ENCODE results near the gene SLC25A6.

Gene SLC25A6

GRCh38 chrX:1400742-1401471 is 9.0 kb upstream of the SLC25A6 start:
- H3K4me3 ChIP-seq (replicated peaks; ENCODE audit: low read depth, low read length), result no peak overlapping the region
- TF ChIP-seq CTCF (IDR thresholded peaks at IDR 0.05; ENCODE audit: low read depth, low read length, missing control alignments), result no peak
- DNase-seq (ENCODE audit: extremely low read depth, low read depth), result no peak

GRCh38 chrX:1400049-1400448 is 8.1 kb upstream of the SLC25A6 start:
- TF ChIP-seq CTCF (IDR thresholded peaks at IDR 0.05; ENCODE audit: low read depth, low read length, missing control alignments), result no peak
- no peak overlapping the region for H3K4me3 ChIP-seq (replicated peaks; ENCODE audit: low read depth, low read length)
- DNase-seq (ENCODE audit: extremely low read depth, low read depth), result no peak

DNA sequence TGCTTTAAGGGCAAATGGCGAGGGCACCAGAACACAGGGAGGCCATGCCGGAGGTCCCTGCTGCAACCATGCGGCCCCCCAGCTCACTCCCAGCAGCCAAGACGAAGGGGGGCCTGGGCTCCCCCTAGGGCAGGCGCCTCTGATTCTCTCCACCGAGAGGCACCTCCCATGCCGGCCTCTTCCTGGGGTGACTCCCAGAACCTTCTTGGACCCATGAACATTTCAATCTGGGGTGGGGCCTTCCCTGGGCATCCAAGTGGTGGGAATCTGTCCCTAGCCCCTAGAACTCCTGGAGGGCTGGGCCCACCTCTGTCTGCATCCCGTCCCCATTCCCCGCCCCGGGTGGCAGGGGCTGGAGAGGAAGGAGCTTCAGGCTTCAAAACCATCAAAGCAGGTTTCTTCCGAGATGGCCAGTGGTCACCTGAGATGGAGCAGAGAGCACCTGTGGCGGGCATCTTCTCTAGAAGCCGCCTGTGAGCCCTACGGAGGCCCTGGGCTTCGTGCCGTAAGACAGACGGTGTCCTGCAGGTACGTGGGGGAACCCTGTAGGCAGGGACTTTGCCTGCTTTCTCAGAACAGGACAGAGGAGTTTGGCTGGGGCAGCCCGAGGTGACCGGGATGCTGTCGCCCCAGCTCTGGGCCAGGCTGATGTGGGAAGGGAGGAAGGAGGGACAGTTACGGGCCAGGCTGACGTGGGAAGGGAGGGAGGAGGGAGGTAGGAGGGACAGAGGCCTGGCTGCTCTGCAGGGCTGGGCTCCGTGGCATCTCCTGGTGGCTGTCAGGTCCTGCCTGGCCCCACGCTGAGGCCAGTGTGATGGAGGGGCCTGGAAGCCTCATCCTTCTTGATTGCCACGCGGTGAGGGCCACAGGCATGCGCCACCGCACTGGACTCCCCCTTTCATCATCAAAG is 6.8 kb upstream of the SLC25A6 start:
- no peak overlapping the region for H3K4me3 ChIP-seq (replicated peaks; ENCODE audit: low read depth, low read length)
- no peak for TF ChIP-seq CTCF (IDR thresholded peaks at IDR 0.05; ENCODE audit: low read depth, low read length, missing control alignments)
- DNase-seq (ENCODE audit: extremely low read depth, low read depth), result no peak

DNA sequence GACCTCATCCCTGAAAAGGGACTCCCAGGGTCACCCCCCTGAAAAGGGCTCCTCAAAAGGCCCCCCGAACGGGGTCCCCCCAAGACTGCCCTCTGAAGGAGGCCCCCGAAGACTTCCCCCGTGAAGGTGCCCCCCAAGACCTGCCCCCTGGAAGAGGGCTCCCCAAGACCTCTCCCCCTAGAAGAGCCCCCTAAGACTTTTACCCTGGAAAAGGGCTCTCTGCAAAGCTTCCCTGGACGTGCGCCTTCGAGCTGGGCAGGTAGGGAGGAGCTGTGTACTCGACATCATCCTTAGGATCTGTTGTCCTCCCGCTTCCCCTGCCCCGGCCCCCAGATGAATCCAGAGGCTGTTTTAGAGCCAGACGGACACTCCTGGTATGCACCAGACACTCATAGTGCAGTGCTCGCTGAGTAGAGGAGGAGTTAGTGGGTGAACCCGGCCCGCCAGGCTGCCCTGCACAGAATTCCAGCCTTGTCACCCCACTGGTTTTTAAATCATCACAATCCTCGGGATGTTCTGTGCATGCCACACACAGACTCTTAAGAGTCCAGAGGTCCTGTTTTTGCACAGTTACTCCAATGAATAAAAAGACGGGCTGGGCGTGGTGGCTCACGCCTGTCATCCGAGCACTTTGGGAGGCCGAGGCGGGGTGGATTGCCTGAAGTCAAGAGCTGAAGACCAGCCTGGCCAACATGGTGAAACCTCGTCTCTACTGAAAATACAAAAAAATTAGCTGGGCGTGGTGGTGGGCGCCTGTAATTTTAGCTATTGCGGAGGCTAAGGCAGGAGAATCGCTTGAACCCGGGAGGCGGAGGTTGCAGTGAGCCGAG is 5.7 kb upstream of the SLC25A6 start:
- DNase-seq (ENCODE audit: extremely low read depth, low read depth), result no peak
- H3K4me3 ChIP-seq (replicated peaks; ENCODE audit: low read depth, low read length), result no peak overlapping the region
- TF ChIP-seq CTCF (IDR thresholded peaks at IDR 0.05; ENCODE audit: low read depth, low read length, missing control alignments), result no peak

DNA sequence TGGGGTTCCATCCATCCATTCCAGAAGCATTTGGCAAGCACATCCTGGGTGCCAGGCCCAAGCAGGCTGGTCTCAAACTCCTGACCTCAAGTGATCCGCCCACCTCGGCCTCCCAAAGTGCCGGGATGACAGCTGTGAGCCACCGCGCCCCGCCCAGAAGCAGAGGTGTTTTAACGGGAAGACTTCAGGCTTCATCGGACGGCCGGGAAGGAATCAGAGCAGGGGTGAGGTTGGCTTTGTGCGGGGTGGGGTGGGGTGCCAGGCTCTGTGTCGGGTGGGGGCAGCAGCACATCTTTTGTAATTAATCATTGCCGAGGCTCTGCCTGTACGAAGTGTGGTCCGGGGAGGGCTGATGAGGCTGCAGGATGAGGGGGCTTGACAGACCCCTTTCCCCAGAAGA is 5.1 kb upstream of the SLC25A6 start:
- TF ChIP-seq CTCF (IDR thresholded peaks at IDR 0.05; ENCODE audit: low read depth, low read length, missing control alignments), result no peak
- H3K4me3 ChIP-seq (replicated peaks; ENCODE audit: low read depth, low read length), result no peak overlapping the region
- no peak for DNase-seq (ENCODE audit: extremely low read depth, low read depth)

DNA sequence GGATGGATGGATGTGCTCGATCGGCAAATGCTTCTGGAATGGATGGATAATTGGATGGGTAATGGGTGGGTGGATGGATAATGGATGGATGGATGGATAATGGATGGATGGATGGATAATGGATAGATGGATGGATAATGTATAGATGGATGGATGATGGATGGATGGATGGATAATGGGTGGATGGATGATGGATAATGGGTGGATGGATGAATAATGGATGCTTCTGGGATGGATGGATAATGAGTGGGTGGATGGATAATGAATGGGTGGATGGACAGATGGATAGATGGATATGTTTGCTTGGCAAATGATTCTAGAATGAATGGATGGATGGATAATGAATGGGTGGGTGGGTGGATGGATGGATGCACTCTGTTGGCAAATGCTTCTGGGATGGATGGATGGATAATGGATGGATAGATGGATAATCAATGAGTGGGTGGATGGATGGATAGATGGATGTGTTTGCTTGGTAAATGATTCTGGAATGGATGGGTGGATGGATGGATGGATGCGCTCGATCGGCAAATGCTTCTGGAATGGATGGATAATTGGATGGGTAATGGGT is 3.8 kb upstream of the SLC25A6 start:
- H3K4me3 ChIP-seq (replicated peaks; ENCODE audit: low read depth, low read length), result no peak overlapping the region
- DNase-seq (ENCODE audit: extremely low read depth, low read depth), result no peak
- TF ChIP-seq CTCF (IDR thresholded peaks at IDR 0.05; ENCODE audit: low read depth, low read length, missing control alignments), result no peak

Measured in HFF-Myc (cell line).